Measurements from ENCODE around the gene ABCC2.

The ABCC2 gene

GRCh38 chr10:99844433-99844955 lies 62.1 kb downstream of the ABCC2 start:
- no peak for TF ChIP-seq SUZ12 (IDR thresholded peaks at IDR 0.05; ENCODE audit: extremely low read depth, insufficient read depth, insufficient read length)
- H3K4me1 ChIP-seq (ENCODE audit: insufficient read depth, insufficient read length), result no peaks in the 10 kb centered on the region
- DNase-seq (ENCODE audit: low read depth, low spot score), result no peak
- H3K9ac ChIP-seq (ENCODE audit: insufficient read length, low read depth), result no peak overlapping the region
- H3K4me3 ChIP-seq (ENCODE audit: insufficient read length, low read depth), result no peak overlapping the region
- peaks cover 9% of the 10 kb centered on the region; the same call in 1 of the 2 replicates for H3K9me3 ChIP-seq (ENCODE audit: insufficient read depth, low read length)
- no peaks in the 10 kb centered on the region for H3K27me3 ChIP-seq (ENCODE audit: insufficient read depth, insufficient read length)
- H3K36me3 ChIP-seq (ENCODE audit: insufficient read depth, insufficient read length, low read length), result no peaks in the 10 kb centered on the region

DNA sequence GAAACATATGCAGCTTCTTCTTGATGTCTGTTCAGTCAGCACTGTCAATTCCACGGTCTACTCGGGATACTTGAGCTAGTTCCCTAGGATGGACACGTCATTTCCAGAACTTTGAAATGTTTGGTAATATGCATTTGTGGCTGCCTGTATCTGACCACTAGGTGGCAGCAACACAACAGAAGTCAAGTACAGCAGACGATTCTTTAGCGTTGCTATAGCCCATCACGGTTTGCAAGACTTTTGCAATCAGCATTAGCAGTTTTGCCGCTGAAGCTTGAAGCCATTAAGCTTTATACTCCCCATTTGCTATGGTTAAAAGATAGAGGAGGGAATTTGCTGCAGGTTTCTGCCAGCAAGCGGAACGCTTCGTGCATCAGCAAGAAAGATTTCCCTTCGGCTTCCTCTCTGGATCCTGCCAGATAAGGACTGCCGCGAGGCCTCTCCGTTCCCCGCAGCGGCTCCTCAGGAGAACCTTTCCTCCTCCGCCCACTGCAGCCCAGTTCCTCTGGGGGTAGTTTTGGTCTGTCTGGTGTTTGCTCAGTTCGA lies 63.5 kb downstream of the ABCC2 start:
- Histone ChIP-seq H3K4me3 (ENCODE audit: insufficient read length, low read depth) (no peak overlapping the region), H3K9ac (ENCODE audit: insufficient read length, low read depth) (no peak overlapping the region), H3K36me3 (ENCODE audit: insufficient read depth, insufficient read length, low read length) (no peaks in the 10 kb centered on the region), H3K4me1 (ENCODE audit: insufficient read depth, insufficient read length) (no peaks in the 10 kb centered on the region), H3K9me3 (ENCODE audit: insufficient read depth, low read length) (peaks cover 7% of the 10 kb centered on the region; the same call in 1 of the 2 replicates), H3K27me3 (ENCODE audit: insufficient read depth, insufficient read length) (no peaks in the 10 kb centered on the region)
- TF ChIP-seq SUZ12 (IDR thresholded peaks at IDR 0.05; ENCODE audit: extremely low read depth, insufficient read depth, insufficient read length) (no peak), ZNF274 (IDR thresholded peaks at IDR 0.05; ENCODE audit: low read depth, low read length) (no peak), YY1 (IDR thresholded peaks at IDR 0.05; ENCODE audit: insufficient read depth, insufficient read length) (no peak)
- DNase-seq (ENCODE audit: low read depth, low spot score), result peak; percentile 75

GRCh38 chr10:99849057-99849456 lies 66.6 kb downstream of the ABCC2 start:
- Histone ChIP-seq H3K9ac (ENCODE audit: insufficient read length, low read depth) (no peak overlapping the region), H3K4me1 (ENCODE audit: insufficient read depth, insufficient read length) (no peaks in the 10 kb centered on the region), H3K27me3 (ENCODE audit: insufficient read depth, insufficient read length) (no peaks in the 10 kb centered on the region), H3K4me3 (ENCODE audit: insufficient read length, low read depth) (no peak overlapping the region), H3K9me3 (ENCODE audit: insufficient read depth, low read length) (no peaks in the 10 kb centered on the region), H3K36me3 (ENCODE audit: insufficient read depth, insufficient read length, low read length) (no peaks in the 10 kb centered on the region)
- TF ChIP-seq SUZ12 (IDR thresholded peaks at IDR 0.05; ENCODE audit: extremely low read depth, insufficient read depth, insufficient read length) (no peak), ZNF274 (IDR thresholded peaks at IDR 0.05; ENCODE audit: low read depth, low read length) (no peak), YY1 (IDR thresholded peaks at IDR 0.05; ENCODE audit: insufficient read depth, insufficient read length) (no peak)
- no peak for DNase-seq (ENCODE audit: low read depth, low spot score)

- H3K36me3 ChIP-seq (ENCODE audit: insufficient read depth, insufficient read length, low read length), result no peaks in the 10 kb centered on the region
- no peak overlapping the region for H3K9ac ChIP-seq (ENCODE audit: insufficient read length, low read depth)
- no peaks in the 10 kb centered on the region for H3K4me1 ChIP-seq (ENCODE audit: insufficient read depth, insufficient read length)
- no peak overlapping the region for H3K4me3 ChIP-seq (ENCODE audit: insufficient read length, low read depth)
- no peak for DNase-seq (ENCODE audit: low read depth, low spot score)
- H3K9me3 ChIP-seq (ENCODE audit: insufficient read depth, low read length), result no peaks in the 10 kb centered on the region
- TF ChIP-seq ZNF274 (IDR thresholded peaks at IDR 0.05; ENCODE audit: low read depth, low read length), result no peak
- no peak for TF ChIP-seq YY1 (IDR thresholded peaks at IDR 0.05; ENCODE audit: insufficient read depth, insufficient read length)
- TF ChIP-seq SUZ12 (IDR thresholded peaks at IDR 0.05; ENCODE audit: extremely low read depth, insufficient read depth, insufficient read length), result no peak
- no peaks in the 10 kb centered on the region for H3K27me3 ChIP-seq (ENCODE audit: insufficient read depth, insufficient read length)
Measured at GRCh38 chr10:99849536-99849935, 67.1 kb downstream of the ABCC2 start.

- H3K4me3 ChIP-seq (ENCODE audit: insufficient read length, low read depth), result no peak overlapping the region
- no peaks in the 10 kb centered on the region for H3K4me1 ChIP-seq (ENCODE audit: insufficient read depth, insufficient read length)
- H3K9me3 ChIP-seq (ENCODE audit: insufficient read depth, low read length), result no peaks in the 10 kb centered on the region
- peak; percentile 80 for DNase-seq (ENCODE audit: low read depth, low spot score)
- TF ChIP-seq ZNF274 (IDR thresholded peaks at IDR 0.05; ENCODE audit: low read depth, low read length) (no peak), SUZ12 (IDR thresholded peaks at IDR 0.05; ENCODE audit: extremely low read depth, insufficient read depth, insufficient read length) (no peak), YY1 (IDR thresholded peaks at IDR 0.05; ENCODE audit: insufficient read depth, insufficient read length) (no peak)
- peak overlapping the region; percentile 50 for H3K9ac ChIP-seq (ENCODE audit: insufficient read length, low read depth)
- no peaks in the 10 kb centered on the region for H3K27me3 ChIP-seq (ENCODE audit: insufficient read depth, insufficient read length)
- no peaks in the 10 kb centered on the region for H3K36me3 ChIP-seq (ENCODE audit: insufficient read depth, insufficient read length, low read length)
Measured at GRCh38 chr10:99850021-99850766, 67.8 kb downstream of the ABCC2 start.

DNA sequence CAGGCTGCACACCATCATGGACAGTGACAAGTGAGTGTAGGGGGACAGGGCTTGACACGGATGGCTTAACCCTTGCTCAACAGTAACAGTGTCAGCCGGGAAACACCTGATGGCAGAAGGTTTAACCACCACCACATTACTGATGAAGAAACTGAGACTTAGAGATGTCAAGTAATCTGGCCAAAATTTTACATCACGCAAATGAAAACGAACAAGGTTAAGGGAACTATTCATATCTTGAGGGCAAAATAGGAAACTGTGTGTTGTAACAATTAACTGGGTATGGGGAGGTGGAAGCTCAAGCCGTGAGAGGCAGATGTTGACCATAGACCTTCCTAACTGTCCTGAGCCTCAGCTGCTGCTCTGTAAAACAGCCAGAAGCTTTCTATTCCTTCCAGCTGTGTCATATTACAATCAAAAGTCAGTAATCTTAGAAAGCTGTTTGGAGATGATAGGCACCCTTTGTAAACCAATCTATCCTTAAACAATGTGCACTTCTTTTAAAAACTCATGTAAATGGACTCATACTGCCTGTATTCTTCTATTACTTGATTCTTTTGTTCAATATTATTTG lies 68.4 kb downstream of the ABCC2 start:
- Histone ChIP-seq H3K4me3 (ENCODE audit: insufficient read length, low read depth) (no peak overlapping the region), H3K9ac (ENCODE audit: insufficient read length, low read depth) (peak overlapping the region; percentile 50), H3K36me3 (ENCODE audit: insufficient read depth, insufficient read length, low read length) (no peaks in the 10 kb centered on the region), H3K4me1 (ENCODE audit: insufficient read depth, insufficient read length) (no peaks in the 10 kb centered on the region), H3K27me3 (ENCODE audit: insufficient read depth, insufficient read length) (no peaks in the 10 kb centered on the region), H3K9me3 (ENCODE audit: insufficient read depth, low read length) (no peaks in the 10 kb centered on the region)
- TF ChIP-seq SUZ12 (IDR thresholded peaks at IDR 0.05; ENCODE audit: extremely low read depth, insufficient read depth, insufficient read length) (no peak), YY1 (IDR thresholded peaks at IDR 0.05; ENCODE audit: insufficient read depth, insufficient read length) (no peak), ZNF274 (IDR thresholded peaks at IDR 0.05; ENCODE audit: low read depth, low read length) (no peak)
- DNase-seq (ENCODE audit: low read depth, low spot score), result no peak

GRCh38 chr10:99851825-99852224 lies 69.4 kb downstream of the ABCC2 start:
- Histone ChIP-seq H3K9me3 (ENCODE audit: insufficient read depth, low read length) (no peaks in the 10 kb centered on the region), H3K4me1 (ENCODE audit: insufficient read depth, insufficient read length) (no peaks in the 10 kb centered on the region), H3K36me3 (ENCODE audit: insufficient read depth, insufficient read length, low read length) (no peaks in the 10 kb centered on the region), H3K27me3 (ENCODE audit: insufficient read depth, insufficient read length) (no peaks in the 10 kb centered on the region), H3K9ac (ENCODE audit: insufficient read length, low read depth) (no peak overlapping the region), H3K4me3 (ENCODE audit: insufficient read length, low read depth) (no peak overlapping the region)
- TF ChIP-seq YY1 (IDR thresholded peaks at IDR 0.05; ENCODE audit: insufficient read depth, insufficient read length) (no peak), SUZ12 (IDR thresholded peaks at IDR 0.05; ENCODE audit: extremely low read depth, insufficient read depth, insufficient read length) (no peak), ZNF274 (IDR thresholded peaks at IDR 0.05; ENCODE audit: low read depth, low read length) (no peak)
- no peak for DNase-seq (ENCODE audit: low read depth, low spot score)

Measured in NT2/D1 (cell line).